Peyer's patch (tissue), 4 donors: Measurements from ENCODE around the gene AJUBA.

Source experiments
- POLR2A ChIP-seq, 2 donors: fragments of 450-650 bp; IDR thresholded peaks; one replicate each; pipeline ENCODE4 v1.5.1; 2017; ENCODE audit warnings: antibody characterized with exemption in 2 of 2, mild to moderate bottlenecking in 2 of 2, moderate library complexity in 2 of 2
- TF ChIP-seq, protein P1 (sequence below), 6 experiments: fragments of 450-650 bp in 4 of 6; fragments of 200-600 bp in 2 of 6; sonication (generic) in 1 of 6; IDR thresholded peaks; one replicate each; pipeline ENCODE4 v1.5.1; 2017 to 2019; ENCODE audit warnings: antibody characterized with exemption in 6 of 6, mild to moderate bottlenecking in 3 of 6, moderate library complexity in 1 of 6

DNA sequence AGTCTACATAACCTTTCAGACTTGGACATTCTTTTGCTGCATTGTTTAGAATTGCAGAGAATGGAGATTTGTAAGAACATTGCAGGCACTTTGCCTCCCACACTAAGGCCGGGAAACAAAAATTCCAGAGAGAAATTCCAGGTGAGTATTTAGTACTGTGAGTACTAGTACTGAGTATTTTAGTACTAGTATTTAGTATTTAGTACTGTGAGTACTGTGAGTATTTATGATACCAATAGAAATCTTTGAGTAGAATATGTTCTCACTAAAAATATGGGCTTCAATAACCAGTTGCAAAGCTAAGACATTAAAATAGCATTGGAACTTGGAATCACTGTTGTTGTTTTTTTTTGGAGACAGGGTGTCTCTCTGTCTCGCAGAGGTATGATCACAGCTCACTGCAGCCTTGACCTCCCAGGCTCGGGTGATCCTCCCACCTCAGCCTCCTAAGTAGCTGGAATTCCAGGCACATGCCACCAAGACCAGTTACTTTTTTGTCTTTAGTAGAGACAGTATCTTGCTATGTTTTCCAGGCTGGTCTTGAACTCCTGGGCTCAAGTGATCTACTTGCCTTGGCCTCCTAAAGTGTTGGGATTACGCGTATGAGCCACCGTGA is 20.2 kb downstream of the AJUBA start:
- TF ChIP-seq, protein P1, sequence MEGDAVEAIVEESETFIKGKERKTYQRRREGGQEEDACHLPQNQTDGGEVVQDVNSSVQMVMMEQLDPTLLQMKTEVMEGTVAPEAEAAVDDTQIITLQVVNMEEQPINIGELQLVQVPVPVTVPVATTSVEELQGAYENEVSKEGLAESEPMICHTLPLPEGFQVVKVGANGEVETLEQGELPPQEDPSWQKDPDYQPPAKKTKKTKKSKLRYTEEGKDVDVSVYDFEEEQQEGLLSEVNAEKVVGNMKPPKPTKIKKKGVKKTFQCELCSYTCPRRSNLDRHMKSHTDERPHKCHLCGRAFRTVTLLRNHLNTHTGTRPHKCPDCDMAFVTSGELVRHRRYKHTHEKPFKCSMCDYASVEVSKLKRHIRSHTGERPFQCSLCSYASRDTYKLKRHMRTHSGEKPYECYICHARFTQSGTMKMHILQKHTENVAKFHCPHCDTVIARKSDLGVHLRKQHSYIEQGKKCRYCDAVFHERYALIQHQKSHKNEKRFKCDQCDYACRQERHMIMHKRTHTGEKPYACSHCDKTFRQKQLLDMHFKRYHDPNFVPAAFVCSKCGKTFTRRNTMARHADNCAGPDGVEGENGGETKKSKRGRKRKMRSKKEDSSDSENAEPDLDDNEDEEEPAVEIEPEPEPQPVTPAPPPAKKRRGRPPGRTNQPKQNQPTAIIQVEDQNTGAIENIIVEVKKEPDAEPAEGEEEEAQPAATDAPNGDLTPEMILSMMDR (IDR thresholded peaks at IDR 0.05): no peak
- TF ChIP-seq POLR2A (IDR thresholded peaks at IDR 0.05): no peak
